GM18868 (cell line): ENCODE results near the gene CEMIP.
"Not testable (repeated sequence)": the region's sequence is repeated elsewhere in the genome, so short reads cannot be mapped to it uniquely, and the experiment has no call there.

Source experiments
- ATAC-seq: cut with Tn5 transposase; IDR thresholded peaks from one replicate; pipeline ENCODE4 v1.9.1; 2021; ENCODE audit warnings: mild to moderate bottlenecking, moderate library complexity; ENCODE audit not compliant: unreplicated experiment

Gene CEMIP

DNA sequence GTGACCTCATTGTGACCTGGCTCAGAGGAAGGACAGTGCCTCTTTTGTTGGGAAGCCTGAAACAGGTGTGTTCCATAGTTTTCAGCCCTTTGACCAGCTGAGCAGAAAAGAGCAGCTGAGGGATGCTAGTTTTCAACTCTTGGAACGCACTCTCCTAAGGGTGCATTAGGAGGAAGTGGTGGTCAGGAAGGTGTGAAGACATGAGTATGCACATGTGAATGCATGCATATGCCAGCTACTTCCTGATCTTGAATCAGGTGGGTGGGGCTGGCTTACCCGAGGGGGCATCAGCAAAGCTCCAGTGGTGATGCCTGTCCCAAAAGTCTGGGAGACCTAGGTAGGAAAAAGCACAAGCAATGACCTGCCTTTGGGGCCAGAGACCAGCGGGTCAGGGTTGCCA lies 23.3 kb upstream of the CEMIP start:
- ATAC-seq, result no peak

DNA sequence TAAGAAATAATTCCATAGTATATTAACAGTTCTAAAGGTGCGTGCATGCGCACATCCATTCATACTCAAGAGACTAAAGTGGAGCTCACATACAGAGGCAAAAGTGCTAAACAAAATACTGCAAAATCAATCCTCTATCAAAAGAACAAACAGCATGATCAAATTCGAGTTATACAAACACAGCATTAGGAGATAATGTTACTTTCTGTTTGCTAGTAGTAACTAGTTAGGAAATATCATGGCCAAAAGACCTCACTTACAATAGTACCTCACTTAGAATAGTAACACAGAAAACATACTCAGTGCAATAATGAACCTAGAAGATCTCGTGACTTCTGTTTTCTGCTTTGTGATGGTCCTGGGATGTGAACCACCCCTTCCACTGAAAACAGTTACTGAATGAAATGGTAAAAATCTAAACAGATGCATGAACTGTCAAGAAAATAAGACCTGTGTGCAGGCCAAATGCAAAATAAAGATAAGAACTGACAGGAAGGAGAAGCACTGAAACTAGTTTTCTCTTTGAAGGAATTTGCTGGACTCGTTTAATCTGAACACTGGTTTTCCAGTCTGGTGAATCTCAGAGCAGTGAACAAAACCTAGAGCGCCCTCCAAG lies 20.9 kb upstream of the CEMIP start:
- ATAC-seq, result no peak

DNA sequence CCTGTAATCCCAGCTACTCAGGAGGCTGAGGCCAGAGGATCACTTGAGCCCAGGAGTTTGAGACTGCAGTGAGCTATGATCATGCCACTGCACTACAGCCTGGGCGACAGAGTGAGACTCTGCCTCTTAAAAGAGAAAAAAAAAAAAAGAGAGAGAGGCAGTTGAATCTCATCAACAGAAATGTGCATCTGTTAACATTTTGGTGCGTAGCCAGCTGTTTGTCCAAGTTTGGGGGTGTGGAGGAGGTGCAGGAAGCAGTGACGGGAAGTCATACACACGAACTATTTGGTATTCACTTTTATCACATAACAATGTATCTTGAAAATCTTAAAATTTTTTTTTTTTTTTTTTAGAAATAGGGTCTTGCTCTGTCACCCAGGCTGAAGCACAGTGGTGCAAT lies 18.2 kb upstream of the CEMIP start:
- no peak for ATAC-seq

DNA sequence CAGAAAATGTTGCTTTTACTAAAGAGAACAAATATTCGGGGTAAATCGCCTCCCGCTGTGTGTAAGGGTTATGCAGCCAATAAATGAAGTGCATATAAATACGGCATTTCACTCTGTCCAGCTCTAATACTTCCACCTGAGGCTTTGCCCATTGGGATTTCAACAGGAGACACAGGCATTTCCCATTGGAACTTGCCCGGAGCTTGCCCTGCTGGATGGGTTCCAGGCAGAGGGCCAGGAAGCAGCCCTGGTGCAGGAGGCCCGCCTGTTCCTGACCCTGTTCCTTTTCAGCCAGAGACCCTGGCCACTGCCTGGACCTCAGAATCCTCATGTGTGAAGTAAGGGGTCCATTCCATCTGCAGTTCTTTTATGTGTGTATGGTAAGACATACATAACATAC lies 17.4 kb upstream of the CEMIP start:
- no peak for ATAC-seq

DNA sequence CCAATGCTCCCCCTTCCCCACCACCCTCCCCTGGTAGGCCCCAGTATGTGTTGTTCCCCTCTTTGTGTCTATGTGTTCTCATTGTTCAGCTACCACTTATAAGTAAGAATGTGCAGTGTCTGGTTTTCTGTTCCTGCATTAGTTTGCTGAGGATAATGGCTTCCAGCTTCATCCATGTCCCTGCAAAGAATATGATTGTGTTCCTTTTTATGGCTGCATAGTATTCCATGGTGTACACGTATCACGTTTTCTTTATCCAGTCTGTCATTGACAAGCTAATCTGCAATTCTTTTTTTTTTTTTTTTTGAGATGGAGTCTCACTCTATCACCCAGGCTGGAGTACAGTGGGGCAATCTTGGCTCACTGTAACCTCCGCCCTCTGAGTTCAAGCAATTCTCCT lies 15.9 kb upstream of the CEMIP start:
- not testable (repeated sequence) for ATAC-seq

DNA sequence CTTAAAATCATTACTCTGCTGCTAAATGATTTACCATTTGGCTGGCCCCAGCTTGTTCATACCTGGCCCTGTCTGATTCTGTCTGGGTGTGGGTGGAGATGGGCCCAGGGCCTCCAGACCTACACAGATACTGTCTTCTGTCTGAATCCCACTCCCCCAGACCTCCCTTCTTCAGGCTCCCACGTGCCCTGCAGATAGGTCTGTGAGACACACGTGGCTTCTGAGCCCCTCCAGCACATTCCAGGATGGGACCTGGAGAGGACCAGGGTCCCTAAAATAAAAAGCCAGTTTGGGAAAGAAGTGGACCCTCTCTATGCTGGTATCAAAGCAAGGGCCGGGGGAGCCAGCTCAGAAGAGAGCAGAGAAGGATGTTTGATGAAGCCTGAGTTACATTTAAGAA lies 14.6 kb upstream of the CEMIP start:
- no peak for ATAC-seq

DNA sequence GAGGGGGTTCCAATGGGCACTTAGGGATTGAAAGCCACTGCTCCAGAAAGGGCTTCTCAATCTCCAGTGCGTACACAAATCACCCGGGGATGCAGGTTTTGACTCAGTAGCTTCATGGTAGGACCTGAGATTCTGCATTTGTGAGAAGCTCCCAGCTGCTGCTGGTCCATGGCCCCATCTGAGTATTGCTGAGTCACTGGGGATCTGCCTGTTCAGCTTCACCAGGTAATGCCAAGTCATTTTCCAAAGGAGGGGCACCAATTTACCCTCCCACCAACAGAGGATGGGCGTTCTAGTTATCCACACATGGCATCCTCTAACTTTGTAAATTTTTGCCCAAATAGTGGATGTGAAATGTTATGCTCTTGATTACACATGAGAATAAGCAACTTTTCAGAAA lies 12.9 kb upstream of the CEMIP start:
- ATAC-seq, result no peak

DNA sequence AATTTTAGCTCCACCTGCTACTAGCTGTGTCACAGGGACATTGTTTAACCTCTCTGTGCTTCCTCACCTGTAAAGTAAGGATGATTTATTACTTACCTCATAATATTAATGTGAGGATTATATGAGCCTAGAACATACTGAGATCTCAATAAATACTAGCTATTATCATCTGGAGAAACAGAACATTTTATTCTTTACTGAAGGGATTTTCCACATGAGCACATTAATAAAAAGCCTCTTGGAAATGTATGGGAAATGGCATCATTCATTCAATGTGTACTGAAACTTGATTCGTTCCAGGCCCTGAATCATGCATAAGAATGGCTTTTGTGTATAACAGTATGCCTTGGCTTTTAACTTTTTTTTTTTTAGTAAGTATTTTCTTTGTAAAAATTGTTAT lies 11.0 kb upstream of the CEMIP start:
- ATAC-seq, result no peak

DNA sequence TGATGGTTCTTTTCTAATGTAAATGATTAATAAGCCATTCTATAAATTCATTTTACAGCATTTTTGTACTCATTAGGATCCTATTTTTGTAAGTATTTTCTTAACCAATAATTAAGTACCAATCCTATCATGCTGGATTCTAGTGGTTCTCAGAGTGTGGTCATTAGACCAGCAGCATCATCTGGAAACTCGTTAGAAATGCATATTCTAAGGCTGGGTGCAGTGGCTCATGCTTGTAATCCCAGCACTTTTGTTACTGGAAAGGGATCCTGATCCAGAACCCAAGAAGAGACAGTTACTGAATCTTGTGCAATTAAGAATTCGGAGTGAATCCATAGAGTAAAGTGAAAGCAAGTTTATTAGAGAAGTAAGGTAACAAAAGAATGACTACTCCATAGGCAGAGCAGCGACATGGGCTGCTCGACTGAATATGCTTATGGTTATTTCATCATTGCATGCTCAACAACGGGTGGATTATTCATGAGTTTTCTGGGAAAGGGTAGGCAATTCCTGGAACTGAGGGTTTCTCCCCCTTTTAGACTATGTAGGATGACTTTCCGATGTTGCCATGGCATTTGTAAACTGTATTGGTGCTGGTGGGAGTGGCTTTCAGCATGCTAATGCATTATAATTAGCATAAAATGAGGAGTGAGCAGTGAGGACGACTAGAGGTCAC lies 9.9 kb upstream of the CEMIP start:
- no peak for ATAC-seq

DNA sequence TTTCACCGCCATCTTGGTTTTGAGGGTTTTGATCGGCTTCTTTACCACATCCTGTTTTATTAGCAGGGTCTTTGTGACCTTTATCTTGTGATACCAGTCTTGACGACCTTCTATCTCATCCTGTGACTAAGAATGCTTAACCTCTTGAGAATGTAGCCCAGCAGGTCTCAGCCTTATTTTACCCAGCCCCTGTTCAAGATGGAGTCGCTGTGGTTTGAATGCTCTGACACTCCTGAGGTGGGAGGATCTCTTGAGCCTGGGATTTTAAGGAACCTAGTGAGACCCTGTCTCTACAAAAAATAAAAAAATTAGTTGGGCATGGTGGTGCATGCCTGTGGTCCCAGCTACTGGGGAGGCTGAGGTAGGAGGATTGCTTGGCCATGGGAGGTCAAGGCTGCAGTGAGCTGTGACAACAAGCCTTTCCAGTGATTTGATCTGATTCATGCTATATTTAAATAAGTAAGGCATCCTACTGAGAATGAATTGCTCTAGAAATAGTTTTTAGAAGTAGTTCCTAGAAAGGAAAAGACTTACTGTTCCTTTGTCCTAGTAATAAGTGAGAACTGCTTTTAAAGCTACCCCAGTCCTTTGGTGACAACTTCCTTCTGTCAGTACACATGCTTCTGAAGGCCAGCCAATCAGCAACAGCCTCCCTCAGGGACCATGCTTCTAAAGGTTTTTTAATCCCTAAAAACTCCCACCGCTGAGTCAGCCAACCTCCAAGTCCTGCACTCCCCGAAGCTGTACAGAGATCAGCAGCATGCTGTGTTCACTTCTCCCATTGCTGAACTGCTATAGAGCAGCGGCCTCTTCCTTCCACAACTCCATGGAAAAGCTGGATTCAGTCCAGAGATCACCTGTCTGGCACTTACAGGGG lies 9.1 kb upstream of the CEMIP start:
- ATAC-seq, result no peak

DNA sequence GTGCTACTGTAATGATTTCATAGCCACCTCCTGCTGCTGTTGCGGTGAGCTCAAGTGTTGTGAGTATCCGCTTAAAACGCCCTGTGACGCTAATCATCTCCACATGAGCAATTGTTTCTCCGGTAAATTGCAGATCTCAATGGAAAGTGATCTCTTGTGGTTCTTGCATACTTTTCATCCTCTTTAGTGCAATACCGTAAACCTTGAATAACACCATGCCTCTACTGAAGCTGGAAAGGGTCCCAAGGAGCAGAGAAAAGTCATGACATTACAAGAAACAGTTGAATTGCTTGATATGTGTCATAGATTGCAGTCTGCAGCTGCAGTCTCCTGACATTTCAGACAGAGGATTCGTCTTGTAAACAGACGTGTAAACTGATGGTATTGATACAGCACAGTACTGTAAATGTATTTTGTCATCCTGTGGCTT lies 6.0 kb upstream of the CEMIP start:
- no peak for ATAC-seq

DNA sequence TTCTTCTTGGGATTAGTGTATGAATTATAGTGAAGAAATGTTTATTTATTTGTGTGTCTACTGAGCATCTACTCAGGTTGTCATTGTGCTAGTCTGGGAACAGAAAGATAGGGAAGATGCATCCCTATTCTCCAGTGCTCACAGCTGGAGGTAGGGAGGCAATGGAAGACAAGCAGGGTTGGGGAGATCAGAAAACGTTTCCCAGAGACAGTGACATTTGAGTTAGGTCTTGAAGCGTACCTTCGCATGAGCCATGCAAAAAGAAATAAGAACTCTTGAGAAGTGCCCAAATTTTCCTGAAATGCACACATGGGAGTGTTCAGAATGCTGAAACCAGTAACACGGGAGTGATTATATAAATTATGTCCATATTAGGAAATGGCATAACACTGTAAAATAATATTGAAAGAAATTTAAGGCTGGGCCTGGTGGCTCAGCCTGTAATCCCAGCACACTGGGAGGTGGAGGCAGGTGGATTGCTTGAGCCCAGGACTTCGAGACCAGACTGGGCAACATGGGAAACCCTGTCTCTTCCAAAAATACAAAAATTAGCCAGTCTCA lies 5.3 kb upstream of the CEMIP start:
- ATAC-seq, result no peak

DNA sequence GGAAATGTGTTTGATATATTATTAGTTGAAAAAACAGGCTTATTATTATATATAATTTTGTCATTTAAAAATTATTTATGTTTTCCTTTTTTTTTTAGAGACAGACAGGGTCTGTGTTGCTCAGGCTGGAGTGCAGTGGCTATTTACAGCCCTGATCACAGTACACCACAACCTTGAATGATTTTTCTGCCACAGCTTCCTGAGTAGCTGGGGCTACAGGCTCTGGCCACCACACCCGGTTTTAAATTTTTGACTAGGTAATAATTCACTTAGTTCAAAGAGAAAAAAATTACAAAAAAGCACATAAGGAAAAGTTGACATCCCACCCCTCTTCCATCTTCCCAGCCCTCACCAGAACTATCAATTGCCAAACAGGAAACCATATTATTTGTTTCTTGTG lies 4.7 kb upstream of the CEMIP start:
- ATAC-seq, result no peak

DNA sequence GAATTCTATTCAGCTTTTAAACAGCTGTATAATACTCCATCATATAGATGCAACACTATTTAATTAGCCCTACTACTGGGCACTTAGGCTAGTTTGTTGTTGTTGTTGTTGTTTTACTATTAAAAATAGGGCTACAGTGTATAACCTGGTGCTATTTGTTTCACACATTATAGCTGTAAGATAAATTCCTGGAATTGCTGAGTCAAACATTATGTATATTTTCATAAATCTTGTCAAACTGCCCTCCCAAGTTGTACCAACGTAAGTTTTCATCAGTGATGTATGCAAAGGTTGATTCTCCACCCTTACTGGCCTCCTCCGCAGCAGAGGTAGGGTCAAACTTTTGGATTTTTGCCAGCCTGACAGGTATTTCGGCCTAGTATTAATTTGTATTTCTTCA lies 3.8 kb upstream of the CEMIP start:
- no peak for ATAC-seq

DNA sequence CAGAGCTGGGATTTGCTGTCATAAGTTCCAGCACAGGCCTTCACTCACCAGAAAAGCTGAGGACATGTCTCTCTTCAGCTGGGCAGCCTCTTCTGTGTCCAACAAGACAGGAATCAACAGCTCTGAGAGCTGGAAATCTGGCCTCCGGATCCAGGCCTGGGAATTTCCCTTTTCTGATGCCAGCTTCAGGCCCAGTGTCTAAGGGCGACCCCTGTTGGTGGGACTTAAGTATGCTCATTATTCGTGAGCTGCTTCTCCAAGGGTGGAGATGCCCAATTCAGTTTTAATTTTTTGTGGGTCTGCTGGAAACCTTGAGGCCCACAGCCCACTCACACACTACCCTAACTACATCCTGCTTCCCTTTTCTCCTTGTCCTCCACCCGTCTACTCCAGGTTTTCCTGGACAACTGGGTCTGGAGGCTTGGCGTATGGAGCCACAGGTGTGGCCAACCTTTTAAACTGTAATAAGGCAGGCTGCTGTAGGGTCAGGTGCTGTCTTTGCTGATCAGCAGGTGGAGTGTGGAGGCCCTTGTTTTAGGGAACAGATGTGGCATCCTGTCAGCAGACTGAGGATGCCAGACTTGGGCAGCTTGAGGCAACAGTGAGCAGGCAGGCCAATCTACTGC lies 2.6 kb upstream of the CEMIP start:
- no peak for ATAC-seq

DNA sequence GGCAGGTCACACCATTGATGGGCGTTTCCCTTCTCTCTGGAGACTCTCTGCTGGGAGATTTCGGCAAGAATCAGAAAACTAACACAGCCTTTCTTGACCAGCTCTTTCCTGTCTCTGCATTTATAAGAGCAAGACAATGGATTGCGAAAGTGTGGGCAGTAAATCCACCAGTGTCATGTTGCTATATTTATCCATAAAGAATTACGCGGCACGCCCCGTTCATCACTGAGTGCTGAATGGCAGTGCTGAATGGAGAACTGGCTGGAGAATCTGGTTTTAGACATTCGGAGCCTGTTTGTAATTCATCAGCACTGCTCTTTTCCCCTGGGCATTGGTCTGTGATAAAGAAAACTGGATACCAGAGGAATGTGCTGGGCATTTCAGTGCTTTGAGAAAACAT lies 2.0 kb upstream of the CEMIP start:
- ATAC-seq, result no peak

DNA sequence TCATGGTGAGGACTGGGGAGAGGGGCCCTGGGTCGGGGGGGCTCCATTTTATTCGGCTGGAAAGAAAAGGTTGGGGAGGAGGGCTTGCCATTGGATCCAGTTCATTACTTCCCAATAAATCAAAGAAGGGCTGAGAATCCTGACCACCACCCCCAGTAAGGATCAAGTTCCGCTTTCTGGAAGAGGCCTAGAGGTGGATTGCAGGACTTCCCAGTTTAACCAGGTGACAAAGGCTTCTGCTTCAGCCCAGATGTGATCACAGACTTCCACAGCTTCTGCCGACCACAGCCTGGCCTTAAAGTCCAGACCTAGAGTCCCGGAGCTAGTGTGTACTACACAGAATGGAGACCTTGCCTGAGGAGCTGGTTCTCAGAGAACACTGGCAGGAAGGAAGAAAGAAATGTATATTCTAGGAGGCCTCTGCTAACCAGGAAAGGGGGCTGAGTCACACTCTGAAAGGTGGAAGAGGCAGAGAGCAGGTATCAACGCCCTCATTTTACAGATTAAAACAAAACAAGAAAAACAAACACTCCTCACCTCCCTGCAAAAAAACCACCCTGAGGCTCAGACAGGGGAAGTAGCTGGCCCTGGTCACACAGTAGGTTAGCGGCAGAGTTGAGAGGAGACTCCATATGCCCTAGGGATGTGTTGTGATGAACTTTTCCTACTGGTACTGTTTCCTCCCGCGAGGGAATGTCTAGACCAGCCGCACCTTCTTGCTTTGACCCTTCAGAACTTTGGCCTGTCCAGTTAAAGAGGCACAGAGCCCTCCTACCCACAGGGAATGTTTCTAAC lies 1.1 kb upstream of the CEMIP start:
- ATAC-seq, result no peak

DNA sequence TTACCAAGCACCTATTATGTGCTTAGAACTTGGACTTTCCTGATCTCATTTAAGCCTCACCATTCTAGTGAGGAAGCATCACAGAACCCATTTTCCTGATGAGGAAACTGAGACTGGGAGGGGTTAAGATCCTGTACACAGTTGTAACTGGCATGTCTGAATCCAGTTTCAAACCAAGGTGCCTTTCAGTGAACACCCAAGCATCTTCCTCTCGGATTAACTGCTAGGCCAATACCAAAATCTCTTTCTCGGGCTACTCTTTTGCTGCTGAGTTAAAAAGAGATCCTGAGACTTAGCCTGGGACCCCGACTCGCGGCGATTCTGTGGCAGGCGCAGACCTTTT lies 578 bp upstream of the CEMIP start:
- no peak for ATAC-seq

DNA sequence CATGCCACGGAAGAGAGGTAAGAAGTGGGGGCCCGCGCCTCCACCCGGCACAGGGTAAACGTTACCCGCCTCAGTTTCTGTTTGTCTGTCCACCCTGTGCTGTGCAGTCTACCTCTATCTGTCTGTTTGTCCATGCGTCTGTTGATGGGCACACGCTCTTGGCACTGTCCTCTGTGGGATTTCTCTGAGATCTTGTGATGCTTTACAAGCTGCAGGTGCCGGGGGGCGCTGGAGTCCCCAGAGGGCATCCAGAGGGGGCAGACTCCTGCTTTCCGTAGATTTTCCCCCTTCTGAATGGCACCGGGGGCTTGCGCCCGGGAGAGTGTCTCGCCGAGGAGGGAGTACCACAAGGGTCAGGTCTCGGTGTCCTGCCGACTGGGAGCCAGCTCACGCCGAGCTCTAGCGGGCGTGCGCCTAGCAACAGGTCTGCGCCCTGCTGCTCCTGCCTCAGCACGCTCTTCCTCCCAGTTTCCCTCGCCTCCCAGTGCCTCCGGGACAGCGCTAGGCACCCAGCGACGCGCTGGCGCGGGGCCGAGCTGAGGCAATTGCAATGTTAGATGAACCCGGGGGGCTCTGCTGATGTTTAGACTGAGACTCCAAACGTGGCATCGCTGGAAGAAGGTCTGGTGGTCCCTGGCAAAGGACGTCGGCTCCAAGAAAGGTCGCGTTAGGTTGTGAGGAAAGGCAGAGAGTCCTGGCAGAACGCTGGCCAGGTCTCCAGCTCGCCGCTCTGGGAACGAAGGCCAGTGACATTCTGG lies 667 bp downstream of the CEMIP start:
- ATAC-seq, result no peak
